Gastroesophageal sphincter (tissue), 4 donors: ENCODE data around the gene LAMB1. TPM values are rescaled to one million over a fixed set of nuclear protein-coding genes. Genes with fewer than 3 reads are reported as not detected.

Experiments
- ATAC-seq: fragments of 150-250 bp; one replicate; pipeline ENCODE4 v1.9.1; 2016; ENCODE audit warnings: mild to moderate bottlenecking, moderate library complexity
- H3K27ac ChIP-seq, 4 donors: fragments of 200-600 bp; sonication (generic) in 3 of 4; 1 replicate in 3 of 4; 2 replicates in 1 of 4; pipeline ENCODE4 v1.5.1; 2016 to 2019
- H3K27me3 ChIP-seq: fragments of 200-600 bp; sonication (generic); one replicate; pipeline ENCODE4 v1.5.1; 2019
- H3K36me3 ChIP-seq, 2 donors: fragments of 200-600 bp; sonication (generic); one replicate each; pipeline ENCODE4 v1.5.1; 2019; ENCODE audit warnings: control low read depth in 1 of 2
- H3K4me1 ChIP-seq, 3 donors: fragments of 200-600 bp; sonication (generic); 1 replicate in 2 of 3; 2 replicates in 1 of 3; pipeline ENCODE4 v1.5.1; 2016 to 2019; ENCODE audit warnings: control low read depth in 2 of 3
- H3K4me3 ChIP-seq, 2 donors: fragments of 200-600 bp; sonication (generic); one replicate each; pipeline ENCODE4 v1.5.1; 2019; ENCODE audit warnings: mild to moderate bottlenecking in 1 of 2, moderate library complexity in 1 of 2
- H3K9me3 ChIP-seq, 3 donors: fragments of 200-600 bp; sonication (generic); one replicate each; pipeline ENCODE4 v1.5.1; 2017 to 2019; ENCODE audit warnings: control low read depth in 2 of 3
- CTCF ChIP-seq, 4 experiments: fragments of 200-600 bp in 2 of 4; fragments of 450-650 bp in 2 of 4; sonication (generic) in 1 of 4; IDR thresholded peaks; one replicate each; pipeline ENCODE4 v1.5.1; 2017 to 2019; ENCODE audit warnings: antibody characterized with exemption in 4 of 4, mild to moderate bottlenecking in 2 of 4, moderate library complexity in 2 of 4
- EP300 ChIP-seq: sonication (generic); formaldehyde crosslinking; IDR thresholded peaks from one replicate; pipeline ENCODE4 v1.6.1; 2017; ENCODE audit warnings: antibody characterized with exemption, mild to moderate bottlenecking
- POLR2A ChIP-seq, 2 donors: fragments of 450-650 bp; IDR thresholded peaks; one replicate each; pipeline ENCODE4 v1.6.1; 2017; ENCODE audit warnings: antibody characterized with exemption in 2 of 2, mild to moderate bottlenecking in 2 of 2, moderate library complexity in 1 of 2
- POLR2AphosphoS5 ChIP-seq: sonication (generic); formaldehyde crosslinking; IDR thresholded peaks from one replicate; pipeline ENCODE4 v1.6.1; 2017; ENCODE audit warnings: antibody characterized with exemption
- WGBS, 2 donors: methylation state at CpG; one replicate each; pipeline ENCODE4 v1.1.5; 2018; ENCODE audit warnings: low coverage in 1 of 2; 5-methylcytosine and 5-hydroxymethylcytosine counted together
- total RNA-seq, 4 donors: library from RNA; depleted of rRNA; stranded (reverse); fragments of >200 nt; gene quantifications; one replicate each; pipeline ENCODE4 v1.1.0, GENCODE V29; 2016

Gene LAMB1
- total RNA-seq, 4 donors from 2014 or later, result 130 to 193 (median 179) TPM

- Histone ChIP-seq H3K4me1 (peaks cover 14 to 79% (median 20%) of the 10 kb centered on the region in 3 donors), H3K27me3 (no peaks in the 10 kb centered on the region), H3K9me3 (no peaks in the 10 kb centered on the region), H3K27ac (peak overlapping the region; percentile 55 to 90 (median 62)), H3K36me3 (peaks cover 0 to 42% of the 10 kb centered on the region in 2 donors), H3K4me3 (no peak overlapping the region)
- TF ChIP-seq POLR2A (IDR thresholded peaks at IDR 0.05) (no peak), POLR2AphosphoS5 (no peak), CTCF (IDR thresholded peaks at IDR 0.05) (no peak), EP300 (no peak)
- ATAC-seq, result peak; percentile 67
- 5 to 14% methylated on average over 5 to 6 of the region's 6 CpGs for WGBS, 2 donors
These were observed 7.5 kb downstream of the LAMB1 start for GRCh38 chr7:107995184-107996071.

DNA sequence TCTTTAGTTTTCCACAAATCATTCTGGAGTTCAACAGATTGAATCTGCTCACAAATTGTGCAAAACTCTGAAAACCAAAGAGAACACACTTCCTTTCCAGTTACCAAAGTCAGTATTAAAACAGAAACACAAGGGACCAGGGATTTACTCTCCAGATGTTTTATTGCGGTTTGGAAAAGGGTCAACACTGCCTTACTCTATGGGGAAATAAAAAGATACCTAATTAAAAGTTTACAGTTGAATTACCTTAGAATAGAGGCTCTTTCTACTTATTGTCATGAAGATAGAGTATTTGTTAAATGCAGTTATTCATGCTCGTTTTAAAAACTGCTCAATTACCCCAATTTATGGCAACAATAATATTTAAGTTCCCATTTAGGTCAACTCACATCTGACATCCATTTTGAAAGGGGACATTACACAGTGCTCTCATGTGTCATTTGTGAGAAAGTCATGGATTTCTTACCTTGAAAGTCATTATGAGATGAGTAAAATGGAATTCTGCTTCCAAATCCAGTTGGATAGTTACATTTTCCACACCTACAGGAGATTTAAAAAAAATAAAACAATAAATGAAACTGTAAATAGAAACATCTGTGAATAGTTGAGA is 8.4 kb downstream of the LAMB1 start:
- H3K27me3 ChIP-seq, result no peaks in the 10 kb centered on the region
- 28 to 36% methylated on average over 2 of the region's 2 CpGs for WGBS, 2 donors
- H3K36me3 ChIP-seq, result peaks cover 0 to 42% of the 10 kb centered on the region in 2 donors
- no peak overlapping the region for H3K4me3 ChIP-seq
- H3K27ac ChIP-seq, result peak overlapping the region; percentile 32 to 90 (median 60)
- H3K4me1 ChIP-seq, result peaks cover 14 to 79% (median 22%) of the 10 kb centered on the region in 3 donors
- ATAC-seq, result no peak
- no peaks in the 10 kb centered on the region for H3K9me3 ChIP-seq
- TF ChIP-seq CTCF (IDR thresholded peaks at IDR 0.05) (no peak), EP300 (no peak), POLR2AphosphoS5 (no peak)

DNA sequence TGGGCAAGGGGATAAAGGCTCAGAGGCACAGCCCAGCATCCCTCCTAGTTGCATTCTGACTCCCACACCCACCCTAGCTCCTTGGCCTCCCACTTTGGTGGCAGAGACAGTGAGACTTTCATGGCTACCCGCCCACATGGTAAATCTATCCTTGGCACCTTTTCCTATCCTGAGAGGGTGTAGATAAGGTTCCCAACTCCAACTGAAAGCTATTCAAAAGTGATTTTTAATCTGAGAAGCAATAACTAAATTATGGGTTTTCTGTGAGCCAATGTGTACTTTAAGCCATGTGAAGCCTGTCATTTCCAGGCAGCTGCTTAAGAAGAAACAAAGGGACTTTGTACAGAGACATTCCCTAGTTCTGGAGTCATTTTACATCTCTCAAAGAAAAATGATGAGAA is 9.1 kb downstream of the LAMB1 start:
- Histone ChIP-seq H3K27ac (peak overlapping the region in 3 of 4 donors; percentile 55 to 90 (median 66)), H3K36me3 (peaks cover 0 to 45% of the 10 kb centered on the region in 2 donors), H3K4me1 (peaks cover 14 to 79% (median 27%) of the 10 kb centered on the region in 3 donors), H3K4me3 (no peak overlapping the region), H3K9me3 (no peaks in the 10 kb centered on the region), H3K27me3 (no peaks in the 10 kb centered on the region)
- WGBS, 2 donors, result 40 to 67% methylated on average over 1 of the region's 1 CpG
- TF ChIP-seq CTCF (IDR thresholded peaks at IDR 0.05), result no peak
- TF ChIP-seq POLR2A (IDR thresholded peaks at IDR 0.05), result no peak
- no peak for TF ChIP-seq EP300
- TF ChIP-seq POLR2AphosphoS5, result no peak
- ATAC-seq, result no peak

DNA sequence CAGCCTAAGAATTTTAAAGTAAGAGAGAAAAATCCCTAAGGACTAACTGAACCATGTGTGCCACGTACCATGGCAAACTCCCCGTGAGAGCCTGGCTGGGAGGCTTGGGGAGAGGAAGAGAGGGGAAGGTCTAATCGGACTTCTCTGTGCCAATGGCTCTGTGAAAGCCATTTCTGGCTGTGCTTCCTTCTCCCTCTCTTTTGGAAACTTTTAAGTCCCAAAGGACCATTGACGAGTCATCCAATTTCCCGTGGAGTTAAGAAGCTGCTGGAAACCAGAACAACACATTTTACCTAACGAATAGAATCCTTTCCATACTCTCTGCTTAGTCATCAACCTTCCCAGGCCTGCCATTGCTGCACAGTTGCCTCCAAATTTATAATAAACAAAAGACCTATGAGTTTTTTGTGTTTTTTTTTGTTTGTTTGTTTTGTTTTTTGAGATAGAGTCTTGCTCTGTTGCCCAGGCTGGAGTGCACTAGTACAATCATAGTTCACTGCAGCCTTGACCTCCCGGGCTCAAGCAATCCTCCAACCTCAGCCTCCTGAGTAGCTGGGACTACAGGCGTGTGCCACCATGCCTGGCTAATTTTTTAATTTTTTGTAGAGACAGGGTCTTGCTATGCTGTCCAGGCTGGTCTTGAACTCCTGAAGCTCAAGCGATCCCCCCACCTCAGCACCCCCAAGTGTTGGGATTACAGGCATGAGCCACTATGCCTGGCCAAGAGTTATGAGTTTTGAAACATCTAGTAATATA is 13.2 kb downstream of the LAMB1 start:
- peaks cover 0 to 51% (median 10%) of the 10 kb centered on the region in 3 donors for H3K4me1 ChIP-seq
- peak; percentile 56 for ATAC-seq
- peak overlapping the region in 3 of 4 donors; percentile 55 to 65 (median 60) for H3K27ac ChIP-seq
- 52 to 53% methylated on average over 7 of the region's 9 CpGs for WGBS, 2 donors
- H3K9me3 ChIP-seq, result no peaks in the 10 kb centered on the region
- TF ChIP-seq POLR2A (IDR thresholded peaks at IDR 0.05) (no peak), EP300 (no peak), POLR2AphosphoS5 (no peak), CTCF (IDR thresholded peaks at IDR 0.05) (no peak)
- H3K36me3 ChIP-seq, result peaks cover 3 to 73% of the 10 kb centered on the region in 2 donors
- no peaks in the 10 kb centered on the region for H3K27me3 ChIP-seq
- no peak overlapping the region for H3K4me3 ChIP-seq
